ENCODE measurements around the gene STKLD1.

- TF ChIP-seq POLR2A (IDR thresholded peaks at IDR 0.05): no peak
- no peak for TF ChIP-seq CTCF (IDR thresholded peaks at IDR 0.05)
These were observed 6.2 kb upstream of the STKLD1 start for GRCh38 chr9:133369933-133370332.

Measured in esophagus squamous epithelium (tissue), 4 donors.